ENCODE measurements around the gene RXRA. TPM values are rescaled to one million over a fixed set of nuclear protein-coding genes. Genes with fewer than 3 reads are reported as not detected.

RXRA gene
- total and polyA plus RNA-seq, 2 of the 13 experiments (the other 11 are each of a cell fraction or from before 2014, with no cell fraction given): 18.9 to 29.2 TPM

GRCh38 chr9:134328841-134329575 lies 2.8 kb downstream of the RXRA start (continued):
- TF ChIP-seq UBTF (CRISPR knock-in tag; IDR thresholded peaks at IDR 0.05) (peak; percentile 98), ATF5 (CRISPR knock-in tag; IDR thresholded peaks at IDR 0.05; ENCODE audit: low read depth) (no peak), SOX13 (IDR thresholded peaks at IDR 0.05) (no peak), SOX13 (CRISPR knock-in tag; conservative IDR thresholded peaks at IDR 0.05 in 1 of 2, IDR thresholded peaks at IDR 0.05 in 1 of 2) (peak in 1 of 2 experiments; percentile 46; a peak in 2 of 4 replicates), NR1H2 (CRISPR knock-in tag; IDR thresholded peaks at IDR 0.05; ENCODE audit: borderline replicate concordance, low read depth) (peak; percentile 67; the same call in 1 of the 2 replicates), ZNF614 (CRISPR knock-in tag; IDR thresholded peaks at IDR 0.05; ENCODE audit: borderline replicate concordance) (no peak; the same call in 1 of the 2 replicates), ZNF556 (CRISPR knock-in tag; IDR thresholded peaks at IDR 0.05; ENCODE audit: borderline replicate concordance) (peak; percentile 77; the same call in 1 of the 2 replicates), SNAPC4 (CRISPR knock-in tag; IDR thresholded peaks at IDR 0.05) (peak; percentile 94), GZF1 (CRISPR knock-in tag; IDR thresholded peaks at IDR 0.05) (no peak), KAT2B (IDR thresholded peaks at IDR 0.05; ENCODE audit: borderline replicate concordance, low read depth, low read length) (no peak), ZNF292 (CRISPR knock-in tag; IDR thresholded peaks at IDR 0.05; ENCODE audit: borderline replicate concordance, low read depth) (peak; percentile 28; the same call in 1 of the 2 replicates), SMAD1 (CRISPR knock-in tag; IDR thresholded peaks at IDR 0.05; ENCODE audit: borderline replicate concordance, low read depth) (no peak), STAT5B (CRISPR knock-in tag; IDR thresholded peaks at IDR 0.05) (no peak), ZNF629 (CRISPR knock-in tag; conservative IDR thresholded peaks at IDR 0.05) (peak; percentile 50), THAP7 (CRISPR knock-in tag; IDR thresholded peaks at IDR 0.05) (no peak; the same call in 1 of the 2 replicates), ZNF740 (CRISPR knock-in tag; IDR thresholded peaks at IDR 0.05) (no peak), ARID3A (IDR thresholded peaks at IDR 0.05; ENCODE audit: low read depth, low read length) (no peak)
